ENCODE results near the gene CACNB4.
A peak's percentile ranks its signal among the peaks of the same experiment; 100 is the strongest.
"Not testable (repeated sequence)": the region's sequence is repeated elsewhere in the genome, so short reads cannot be mapped to it uniquely, and the experiment has no call there.

The CACNB4 gene

DNA sequence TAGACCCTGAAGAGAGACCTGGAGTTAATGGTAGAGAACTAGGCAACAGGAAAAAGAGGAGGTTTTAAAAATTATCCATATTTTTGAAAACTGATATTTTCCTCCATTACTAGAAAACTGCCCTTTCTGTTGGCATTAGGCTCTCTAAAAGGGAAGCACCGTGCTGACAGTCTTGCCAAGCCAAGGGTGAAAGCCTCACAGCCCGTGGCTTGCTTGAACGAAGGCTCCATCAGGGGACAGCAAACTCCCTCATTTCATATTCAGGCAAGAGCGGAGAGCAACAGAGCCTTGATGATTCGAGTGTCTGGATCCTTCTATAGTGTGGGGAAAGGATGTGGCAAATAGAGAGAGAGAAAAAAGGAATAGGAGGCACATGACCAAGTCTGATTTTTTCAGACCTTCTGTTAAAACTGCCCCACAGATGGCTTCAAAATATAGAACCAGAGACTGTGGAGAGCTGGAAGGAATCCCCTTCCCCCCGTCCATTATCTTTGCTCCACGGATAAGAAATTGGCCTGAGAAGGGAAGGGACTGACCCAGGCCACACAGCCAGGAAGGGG, 67.0 kb downstream of the CACNB4 start:
- POLR2A ChIA-PET (ENCODE audit: low non-redundant PET): no interaction called here
- no peak overlapping the region for H3K27ac ChIP-seq
- DNase-seq (ENCODE audit: low spot score): no peak
- TF ChIP-seq, protein P1, sequence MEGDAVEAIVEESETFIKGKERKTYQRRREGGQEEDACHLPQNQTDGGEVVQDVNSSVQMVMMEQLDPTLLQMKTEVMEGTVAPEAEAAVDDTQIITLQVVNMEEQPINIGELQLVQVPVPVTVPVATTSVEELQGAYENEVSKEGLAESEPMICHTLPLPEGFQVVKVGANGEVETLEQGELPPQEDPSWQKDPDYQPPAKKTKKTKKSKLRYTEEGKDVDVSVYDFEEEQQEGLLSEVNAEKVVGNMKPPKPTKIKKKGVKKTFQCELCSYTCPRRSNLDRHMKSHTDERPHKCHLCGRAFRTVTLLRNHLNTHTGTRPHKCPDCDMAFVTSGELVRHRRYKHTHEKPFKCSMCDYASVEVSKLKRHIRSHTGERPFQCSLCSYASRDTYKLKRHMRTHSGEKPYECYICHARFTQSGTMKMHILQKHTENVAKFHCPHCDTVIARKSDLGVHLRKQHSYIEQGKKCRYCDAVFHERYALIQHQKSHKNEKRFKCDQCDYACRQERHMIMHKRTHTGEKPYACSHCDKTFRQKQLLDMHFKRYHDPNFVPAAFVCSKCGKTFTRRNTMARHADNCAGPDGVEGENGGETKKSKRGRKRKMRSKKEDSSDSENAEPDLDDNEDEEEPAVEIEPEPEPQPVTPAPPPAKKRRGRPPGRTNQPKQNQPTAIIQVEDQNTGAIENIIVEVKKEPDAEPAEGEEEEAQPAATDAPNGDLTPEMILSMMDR (conservative IDR thresholded peaks at IDR 0.05; ENCODE audit: low read depth): no peak
- CTCF ChIA-PET: no interaction called here

DNA sequence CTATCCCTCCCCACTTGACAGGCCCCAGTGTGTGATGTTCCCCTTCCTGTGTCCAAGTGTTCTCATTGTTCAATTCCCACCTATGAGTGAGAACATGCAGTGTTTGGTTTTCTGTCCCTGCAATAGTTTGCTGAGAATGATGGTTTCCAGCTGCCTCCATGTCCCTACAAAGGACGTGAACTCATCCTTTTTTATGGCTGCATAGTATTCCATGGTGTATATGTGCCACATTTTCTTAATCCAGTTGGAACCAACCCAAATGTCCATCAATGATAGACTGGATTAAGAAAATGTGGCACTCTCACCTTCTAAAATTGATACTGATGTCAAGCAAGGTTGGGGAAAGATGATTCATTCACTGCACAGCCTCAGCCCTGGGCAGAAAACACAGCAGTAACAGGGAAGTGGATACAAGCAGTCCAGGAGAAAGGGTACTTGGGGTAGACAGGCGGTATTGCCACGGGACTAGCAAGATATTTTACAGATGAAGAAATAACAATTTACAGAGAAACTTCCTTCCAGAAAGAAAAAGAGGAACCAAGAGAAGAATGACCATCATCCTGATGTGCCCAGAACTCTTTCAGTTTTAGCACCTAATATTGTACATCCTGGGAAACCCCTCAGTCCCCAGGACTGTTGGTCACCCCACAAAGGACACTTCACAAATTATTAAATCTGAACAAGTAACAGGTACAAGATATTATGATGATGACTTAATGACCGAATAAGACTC, 68.1 kb downstream of the CACNB4 start:
- POLR2A ChIA-PET (ENCODE audit: low non-redundant PET); CTCF ChIA-PET; H3K27ac ChIP-seq; DNase-seq (ENCODE audit: low spot score): not testable (repeated sequence)

DNA sequence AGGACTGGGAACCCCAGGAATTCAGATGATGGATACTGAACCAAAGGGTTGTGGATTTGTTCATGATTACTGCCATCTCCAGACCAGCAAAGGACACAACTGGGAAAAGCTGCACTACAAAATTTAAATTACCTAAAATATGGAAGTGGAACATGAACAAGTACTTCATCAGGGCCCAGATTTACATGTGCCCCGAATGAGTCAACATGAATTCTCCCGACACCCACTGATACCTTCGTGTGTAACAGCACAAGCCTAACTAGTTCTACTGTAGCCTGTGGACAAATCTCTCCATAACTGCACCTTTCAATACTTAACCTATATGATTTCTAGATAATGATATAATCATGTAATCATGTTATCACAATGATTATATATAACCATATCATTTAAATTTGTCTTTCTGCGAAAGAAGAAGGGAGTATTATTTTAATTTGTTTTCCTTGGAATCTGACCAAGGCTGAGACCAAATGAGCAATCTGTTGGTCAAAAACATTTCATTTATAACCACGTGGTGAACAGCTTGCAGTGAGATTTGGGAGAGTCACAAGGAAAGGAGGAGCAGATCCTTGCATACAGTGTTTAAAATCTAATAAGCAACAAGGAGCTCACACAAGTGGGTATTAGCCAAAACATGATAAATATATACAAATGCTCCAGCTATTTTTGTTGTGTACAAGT, 70.5 kb downstream of the CACNB4 start:
- POLR2A ChIA-PET (ENCODE audit: low non-redundant PET): no interaction called here
- TF ChIP-seq, protein P1 (conservative IDR thresholded peaks at IDR 0.05; ENCODE audit: low read depth): no peak
- H3K27ac ChIP-seq: no peak overlapping the region
- CTCF ChIA-PET: no interaction called here
- no peak for DNase-seq (ENCODE audit: low spot score)

DNA sequence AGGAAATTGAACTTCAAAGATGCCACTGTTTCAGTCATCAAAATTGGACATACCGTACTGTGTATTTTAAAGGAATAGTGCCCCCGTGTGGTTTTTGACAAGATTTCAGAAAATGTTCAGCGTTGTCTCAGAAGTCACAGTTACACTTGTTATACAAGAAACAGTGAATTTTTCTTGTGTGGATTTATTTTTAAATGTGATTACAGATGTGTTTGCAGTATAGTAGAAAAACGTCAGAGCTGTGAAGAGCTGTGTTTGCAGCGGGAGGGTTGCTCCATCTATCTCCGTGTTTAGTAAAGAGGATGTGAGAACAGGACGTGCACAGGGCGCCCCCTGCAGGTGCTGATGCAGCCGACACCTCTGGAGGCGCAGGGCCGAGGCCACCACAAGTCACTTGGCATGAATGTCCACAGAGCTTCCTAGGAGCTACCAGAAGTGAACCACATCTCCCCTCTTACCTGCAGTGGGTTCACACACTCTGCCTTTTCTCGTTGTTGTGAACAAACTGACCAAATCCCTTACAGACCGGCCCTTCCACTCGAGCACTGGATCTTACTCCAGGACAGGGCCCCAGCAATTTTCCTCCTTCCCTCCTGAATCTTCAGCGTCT, 73.1 kb downstream of the CACNB4 start:
- no peak overlapping the region for H3K27ac ChIP-seq
- TF ChIP-seq, protein P1 (conservative IDR thresholded peaks at IDR 0.05; ENCODE audit: low read depth): peak; percentile 97
- POLR2A ChIA-PET (ENCODE audit: low non-redundant PET): no interaction called here

DNA sequence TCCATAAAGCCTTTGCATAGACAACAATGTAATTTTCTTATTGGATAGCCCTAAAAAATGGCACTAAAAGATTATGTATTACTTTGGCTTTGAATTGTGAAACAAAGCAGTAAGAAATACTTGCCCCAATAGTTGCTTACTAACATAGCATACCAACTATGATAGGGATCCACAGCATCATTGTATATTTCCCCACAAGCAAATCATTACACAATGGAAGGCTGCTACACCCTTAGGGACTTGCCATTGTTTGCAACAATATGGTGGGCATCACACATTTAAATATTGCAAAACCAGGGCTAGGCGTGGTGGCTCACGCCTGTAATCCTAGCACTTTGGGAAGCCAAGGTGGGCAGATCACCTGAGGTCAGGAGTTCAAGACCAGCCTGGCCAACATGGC, 74.4 kb downstream of the CACNB4 start:
- POLR2A ChIA-PET (ENCODE audit: low non-redundant PET): no interaction called here
- TF ChIP-seq, protein P1 (conservative IDR thresholded peaks at IDR 0.05; ENCODE audit: low read depth): no peak

More for the DNA sequence above, 73.1 kb downstream of the CACNB4 start:
- DNase-seq (ENCODE audit: low spot score): peak; percentile 40
- CTCF ChIA-PET: interaction anchor here (0.6 to 1.6 kb wide), 29 partner anchors 11 to 794 kb away, joined by 3 to 7 read pairs (median 4); no protein-coding TSS in a partner anchor

DNA sequence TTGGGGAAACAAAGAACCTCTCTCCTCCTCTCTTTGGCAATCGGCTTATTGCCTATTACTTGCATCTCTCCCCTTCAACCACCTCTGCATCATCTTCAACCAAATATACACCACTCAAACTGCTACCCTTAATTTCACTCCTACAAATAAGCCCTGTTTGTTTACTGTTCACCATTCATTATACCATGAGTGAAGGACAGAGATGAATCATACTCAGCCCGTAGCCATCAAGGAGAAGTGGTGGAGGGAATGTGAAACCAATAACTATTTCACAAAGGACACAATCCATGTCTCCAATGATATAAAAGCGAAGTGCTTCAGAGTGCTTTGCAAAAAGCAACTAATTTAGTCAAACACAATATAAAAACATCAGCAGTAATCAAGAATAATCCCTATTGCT, 76.8 kb downstream of the CACNB4 start:
- ChIA-PET CTCF (no interaction called here), POLR2A (ENCODE audit: low non-redundant PET) (no interaction called here)
- H3K27ac ChIP-seq: no peak overlapping the region
- TF ChIP-seq, protein P1 (conservative IDR thresholded peaks at IDR 0.05; ENCODE audit: low read depth): no peak
- no peak for DNase-seq (ENCODE audit: low spot score)

More for the DNA sequence above, 74.4 kb downstream of the CACNB4 start:
- CTCF ChIA-PET: interaction anchor here (0.7 to 1.2 kb wide), 3 partner anchors 26 to 353 kb away, joined by 3 to 6 read pairs (median 3); no protein-coding TSS in a partner anchor
- no peak for DNase-seq (ENCODE audit: low spot score)
- no peak overlapping the region for H3K27ac ChIP-seq

DNA sequence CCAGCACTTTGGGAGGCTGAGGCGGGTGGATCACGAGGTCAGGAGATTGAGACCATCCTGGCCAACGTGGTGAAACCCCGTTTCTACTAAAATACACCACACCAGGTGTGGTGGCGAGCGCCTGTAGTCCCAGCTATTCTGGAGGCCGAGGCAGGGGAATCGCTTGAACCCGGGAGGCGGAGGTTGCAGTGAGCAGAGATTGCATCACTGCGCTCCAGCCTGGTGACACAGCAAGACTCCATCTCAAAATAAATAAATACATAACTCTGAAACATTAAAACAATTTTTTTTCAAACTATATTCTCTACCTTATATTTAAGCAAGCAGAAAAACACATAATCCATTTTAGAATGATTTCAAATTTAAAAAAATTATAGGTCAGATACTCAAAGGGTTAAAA, 77.8 kb downstream of the CACNB4 start:
- H3K27ac ChIP-seq; CTCF ChIA-PET; DNase-seq (ENCODE audit: low spot score); POLR2A ChIA-PET (ENCODE audit: low non-redundant PET): not testable (repeated sequence)
